ENCODE results near the gene IRF6.

DNA sequence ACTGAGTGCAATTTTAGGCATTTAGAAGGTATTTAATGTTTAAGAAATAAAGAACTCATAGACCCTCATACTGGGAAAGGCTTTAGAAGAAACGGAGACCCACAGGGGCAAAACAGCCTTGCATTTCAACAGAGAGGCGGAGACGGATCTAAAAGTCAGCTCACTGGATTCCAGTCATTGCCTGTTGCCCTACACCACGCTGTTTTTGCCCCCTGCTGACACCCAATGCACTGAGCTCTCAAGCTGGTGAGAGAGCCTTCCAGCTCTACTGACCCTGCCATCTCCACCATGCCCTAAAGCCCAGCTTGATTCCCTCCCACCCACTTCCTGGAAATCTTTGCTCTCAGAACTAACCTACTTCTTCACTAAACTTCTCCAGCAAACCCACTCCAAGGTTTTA, 57.3 kb downstream of the IRF6 start:
- TF ChIP-seq, protein P1, sequence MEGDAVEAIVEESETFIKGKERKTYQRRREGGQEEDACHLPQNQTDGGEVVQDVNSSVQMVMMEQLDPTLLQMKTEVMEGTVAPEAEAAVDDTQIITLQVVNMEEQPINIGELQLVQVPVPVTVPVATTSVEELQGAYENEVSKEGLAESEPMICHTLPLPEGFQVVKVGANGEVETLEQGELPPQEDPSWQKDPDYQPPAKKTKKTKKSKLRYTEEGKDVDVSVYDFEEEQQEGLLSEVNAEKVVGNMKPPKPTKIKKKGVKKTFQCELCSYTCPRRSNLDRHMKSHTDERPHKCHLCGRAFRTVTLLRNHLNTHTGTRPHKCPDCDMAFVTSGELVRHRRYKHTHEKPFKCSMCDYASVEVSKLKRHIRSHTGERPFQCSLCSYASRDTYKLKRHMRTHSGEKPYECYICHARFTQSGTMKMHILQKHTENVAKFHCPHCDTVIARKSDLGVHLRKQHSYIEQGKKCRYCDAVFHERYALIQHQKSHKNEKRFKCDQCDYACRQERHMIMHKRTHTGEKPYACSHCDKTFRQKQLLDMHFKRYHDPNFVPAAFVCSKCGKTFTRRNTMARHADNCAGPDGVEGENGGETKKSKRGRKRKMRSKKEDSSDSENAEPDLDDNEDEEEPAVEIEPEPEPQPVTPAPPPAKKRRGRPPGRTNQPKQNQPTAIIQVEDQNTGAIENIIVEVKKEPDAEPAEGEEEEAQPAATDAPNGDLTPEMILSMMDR (conservative IDR thresholded peaks at IDR 0.05 in 1 of 2, IDR thresholded peaks at IDR 0.05 in 1 of 2; ENCODE audit: low read depth in 1 of 2, low read length in 2 of 2) = no peak
- TF ChIP-seq EZH2 (IDR thresholded peaks at IDR 0.05; ENCODE audit: low read length, missing control alignments) = no peak

All from fibroblast of lung (primary cell).